IMR-90 (cell line): ENCODE results near the gene RUNDC1.
"Not testable (repeated sequence)": the region's sequence is repeated elsewhere in the genome, so short reads cannot be mapped to it uniquely, and the experiment has no call there.

Source experiments
- CTCF ChIP-seq: conservative IDR thresholded peaks from 2 replicates; pipeline ENCODE4 v1.5.1; 2012; ENCODE audit warnings: mild to moderate bottlenecking, low read depth, low read length, improper control_type of control experiment
- MAFK ChIP-seq: IDR thresholded peaks from 2 replicates; pipeline ENCODE4 v1.6.1; 2012; ENCODE audit warnings: low read depth, low read length, improper control_type of control experiment
- POLR2A ChIP-seq: IDR thresholded peaks from 2 replicates; pipeline ENCODE4 v1.6.1; 2012; ENCODE audit warnings: mild to moderate bottlenecking, low read depth, low read length
- RAD21 ChIP-seq: IDR thresholded peaks from 2 replicates; pipeline ENCODE4 v1.6.1; 2012; ENCODE audit warnings: low read length, improper control_type of control experiment
- RCOR1 ChIP-seq: IDR thresholded peaks from 2 replicates; pipeline ENCODE4 v1.6.1; 2012; ENCODE audit warnings: mild to moderate bottlenecking, low read length, improper control_type of control experiment; ENCODE audit not compliant: insufficient replicate concordance
- RFX5 ChIP-seq: IDR thresholded peaks from 2 replicates; pipeline ENCODE4 v1.8.0; 2012; ENCODE audit warnings: low read depth, mild to moderate bottlenecking, low read length, moderate library complexity

GRCh38 chr17:42973323-42973722 is 7.0 kb upstream of the RUNDC1 start:
- not testable (repeated sequence) for TF ChIP-seq POLR2A, RAD21, CTCF, RFX5, MAFK, RCOR1
